Activated naive CD4-positive, alpha-beta T cell treated with anti-CD3 and anti-CD28 coated beads, Interleukin-2, amount 50 U/mL, for 72 hours (primary cell): Measurements from ENCODE around the gene RTL10. TPM values are rescaled to one million over a fixed set of nuclear protein-coding genes. Genes with fewer than 3 reads are reported as not detected.

Experiments
- ATAC-seq, 2 donors: fragments of 150-1000 bp; cut with Tn5 transposase; 2 replicates each; pipeline ENCODE4 v1.10.0; 2021; ENCODE audit warnings: mild to moderate bottlenecking in 2 of 2, moderate library complexity in 2 of 2
- DNase-seq, 2 donors: peaks; one replicate each; pipeline ENCODE4 v3.0.0; 2021 to 2022; ENCODE audit warnings: low spot score in 2 of 2
- H3K27ac Mint-ChIP-seq, 2 donors: one replicate each; pipeline ENCODE4 v1.8.0; 2022; ENCODE audit warnings: mild to moderate bottlenecking in 2 of 2, mixed read lengths in 2 of 2
- H3K36me3 Mint-ChIP-seq, 2 donors: one replicate each; pipeline ENCODE4 v1.8.0; 2022; ENCODE audit warnings: mixed read lengths in 2 of 2
- H3K9me3 Mint-ChIP-seq, 2 donors: one replicate each; pipeline ENCODE4 v1.8.0; 2022; ENCODE audit warnings: mixed read lengths in 2 of 2
- total RNA-seq, 2 donors: library from RNA; stranded (reverse); gene quantifications; one replicate each; pipeline ENCODE4 v1.2.3, GENCODE V29; 2022

The RTL10 gene
- total RNA-seq, 2 donors from 2014 or later: 12.1 to 20.1 TPM

DNA sequence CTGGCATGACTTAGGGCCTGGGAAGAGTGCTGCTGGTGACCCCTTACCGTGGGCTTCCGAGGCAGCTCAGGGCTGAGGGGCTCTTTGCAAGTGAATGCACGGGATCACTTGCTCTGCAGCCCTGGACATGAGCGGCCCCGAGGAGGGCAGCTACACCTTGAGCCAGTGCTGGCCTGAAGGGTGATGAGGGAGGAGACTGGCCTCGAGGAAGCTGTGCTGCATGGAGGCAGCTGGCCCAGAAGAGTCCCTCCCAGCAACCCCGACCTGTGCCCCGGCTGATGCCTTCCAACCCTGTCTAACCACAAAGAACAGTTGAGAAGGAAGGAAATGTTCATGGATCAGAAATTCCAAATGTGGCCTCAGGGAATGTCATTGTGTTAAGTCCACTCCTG is 48.9 kb downstream of the RTL10 start:
- H3K36me3 Mint-ChIP-seq: no peaks in the 10 kb centered on the region
- H3K27ac Mint-ChIP-seq: no peak overlapping the region
- no peaks in the 10 kb centered on the region for H3K9me3 Mint-ChIP-seq
- ATAC-seq (no peak), DNase-seq (no peak)

Other genes with a start within 250 kb of the RTL10 start
- 1 to 10 TPM in 1 of 2 donors, under 1 TPM in 1; 0.41 to 1.2 TPM for gene SEPTIN5, start 140.4 kb downstream of the RTL10 start, total RNA-seq
- gene GP1BB, start 131.3 kb downstream of the RTL10 start, total RNA-seq: not detected
- not detected for gene TBX1, start 94.1 kb downstream of the RTL10 start, total RNA-seq
- gene GNB1L, start within 50 bp of the RTL10 start, total RNA-seq: 10 to 100 TPM in 1 of 2 donors, 1 to 10 TPM in 1; 9.6 to 13.4 TPM
- 100 to 1,000 TPM in 1 of 2 donors, 10 to 100 TPM in 1; 39.7 to 113 TPM for gene COMT, start 86.9 kb upstream of the RTL10 start, total RNA-seq
- gene TXNRD2, start 86.9 kb upstream of the RTL10 start, total RNA-seq: 10 to 100 TPM in 1 of 2 donors, 1 to 10 TPM in 1; 4.6 to 33.0 TPM
- gene ARVCF, start 161.9 kb upstream of the RTL10 start, total RNA-seq: 1 to 10 TPM; 1.9 to 4.3 TPM
- gene TANGO2, start 166.2 kb upstream of the RTL10 start, total RNA-seq: 10 to 100 TPM; 19.1 to 19.3 TPM
- 10 to 100 TPM; 37.0 to 66.7 TPM for gene DGCR8, start 225.4 kb upstream of the RTL10 start, total RNA-seq